GM15510 (cell line): ENCODE measurements around the gene METRN.

ENCODE experiments used
- POLR2A ChIP-seq: IDR thresholded peaks from 3 replicates; pipeline ENCODE4 v1.6.1; 2011; ENCODE audit warnings: borderline replicate concordance; ENCODE audit not compliant: insufficient read length; ENCODE audit errors: extremely low read depth

Gene METRN

DNA sequence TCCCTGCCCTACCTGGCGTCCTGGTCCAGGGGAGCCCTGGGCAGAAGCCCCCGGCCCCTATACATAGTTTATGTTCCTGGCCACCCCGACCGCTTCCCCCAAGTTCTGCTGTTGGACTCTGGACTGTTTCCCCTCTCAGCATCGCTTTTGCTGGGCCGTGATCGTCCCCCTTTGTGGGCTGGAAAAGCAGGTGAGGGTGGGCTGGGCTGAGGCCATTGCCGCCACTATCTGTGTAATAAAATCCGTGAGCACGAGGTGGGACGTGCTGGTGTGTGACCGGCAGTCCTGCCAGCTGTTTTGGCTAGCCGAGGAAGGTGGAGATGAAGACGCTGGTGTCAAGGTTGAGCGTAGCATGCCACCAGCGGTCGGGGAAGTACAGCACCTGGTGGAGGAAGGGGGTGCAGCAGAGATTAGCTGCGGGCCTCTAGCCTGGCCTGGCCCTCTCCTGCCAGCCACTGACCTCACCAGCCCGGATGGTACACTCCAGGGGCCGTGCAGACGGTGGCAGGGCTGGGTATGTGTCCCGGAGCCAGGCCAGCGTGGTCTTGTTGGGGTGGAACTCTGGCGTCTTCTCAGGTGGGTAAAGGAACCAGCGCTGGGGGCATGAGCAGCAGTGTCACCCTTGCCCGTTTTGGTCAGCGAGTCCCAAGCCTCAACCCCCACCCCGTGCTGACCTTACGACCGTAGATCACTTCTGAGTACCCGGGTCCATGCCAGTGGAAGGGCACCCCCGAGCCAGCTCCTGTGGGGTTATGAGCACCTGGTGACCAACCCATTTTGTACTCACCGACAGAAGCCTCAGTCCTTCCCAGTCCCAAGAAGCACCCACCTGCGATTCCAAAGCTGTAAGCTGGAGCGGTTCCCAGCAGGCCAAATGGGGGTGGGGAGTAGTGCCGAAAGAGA is 32.2 kb upstream of the METRN start:
- TF ChIP-seq POLR2A, result no peak

DNA sequence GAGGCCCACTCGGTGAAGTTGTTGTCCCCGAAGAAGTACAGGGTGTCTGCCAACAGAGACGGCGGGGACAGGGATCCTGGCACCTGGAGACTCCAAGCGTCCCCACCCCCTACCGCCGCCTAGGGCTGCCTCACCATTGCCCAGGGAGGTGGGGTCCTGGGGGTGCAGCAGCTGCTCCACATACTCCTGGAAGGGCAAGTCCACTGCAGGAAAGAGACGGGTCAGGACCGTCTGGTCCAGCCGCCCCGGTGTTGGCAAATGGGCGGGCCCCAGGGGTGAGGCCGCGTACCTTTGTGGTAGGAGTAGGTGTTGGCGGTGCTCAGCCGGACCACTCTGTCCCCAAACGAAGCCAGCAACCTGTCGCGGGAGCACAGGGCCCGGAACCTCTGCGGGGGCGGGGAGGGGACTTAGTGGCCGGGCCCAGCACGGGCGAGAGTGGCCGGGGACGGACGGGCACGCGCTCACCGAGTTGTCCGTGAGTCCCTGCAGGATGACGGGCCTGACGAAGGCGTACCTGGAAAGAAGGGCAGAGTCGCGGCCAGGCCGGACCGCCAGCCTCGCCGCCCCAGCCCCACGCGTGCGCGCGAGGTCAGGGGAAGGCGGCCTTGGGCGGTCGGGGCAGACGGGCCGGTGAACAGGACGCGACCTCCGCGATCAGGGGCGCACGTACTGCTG is 31.4 kb upstream of the METRN start:
- no peak for TF ChIP-seq POLR2A

GRCh38 chr16:684071-684794 is 30.7 kb upstream of the METRN start, which contains the start of gene JMJD8:
Gene JMJD8 (minus strand): TSS chr16:684334. CDS start chr16:684319, 15 bp downstream.
- TF ChIP-seq POLR2A, result peak; percentile 94

GRCh38 chr16:684961-685696 is 29.8 kb upstream of the METRN start:
- no peak for TF ChIP-seq POLR2A

DNA sequence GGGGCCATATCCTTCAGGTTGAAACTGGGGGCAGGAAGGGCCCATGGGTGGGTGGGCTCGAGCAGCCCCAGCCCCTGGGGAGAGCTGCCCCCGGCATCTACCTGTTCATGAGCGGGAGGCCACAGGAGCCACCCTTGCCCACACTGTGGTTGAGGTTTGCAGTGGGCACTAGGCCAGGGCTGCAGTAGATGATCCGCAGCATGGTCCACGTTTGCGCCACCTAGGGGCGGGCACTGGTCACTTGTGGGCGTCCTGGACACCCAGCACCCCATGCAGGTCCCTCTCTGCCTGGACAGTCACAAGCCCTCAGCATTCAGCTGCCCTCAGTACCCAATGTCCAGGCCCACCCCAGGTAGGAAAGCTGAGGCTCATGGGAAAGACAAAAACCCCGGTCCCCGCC is 29.0 kb upstream of the METRN start:
- no peak for TF ChIP-seq POLR2A

- TF ChIP-seq POLR2A, result no peak
Measured at GRCh38 chr16:686459-687260, 28.3 kb upstream of the METRN start.

- no peak for TF ChIP-seq POLR2A
Measured at GRCh38 chr16:687499-687898, 27.4 kb upstream of the METRN start.

GRCh38 chr16:689175-689897 is 25.6 kb upstream of the METRN start:
- no peak for TF ChIP-seq POLR2A

GRCh38 chr16:692356-693108 is 22.4 kb upstream of the METRN start:
- TF ChIP-seq POLR2A, result no peak

- no peak for TF ChIP-seq POLR2A
Measured at GRCh38 chr16:693364-693763, 21.6 kb upstream of the METRN start.

- no peak for TF ChIP-seq POLR2A
Measured at GRCh38 chr16:693766-694165, 21.2 kb upstream of the METRN start.

DNA sequence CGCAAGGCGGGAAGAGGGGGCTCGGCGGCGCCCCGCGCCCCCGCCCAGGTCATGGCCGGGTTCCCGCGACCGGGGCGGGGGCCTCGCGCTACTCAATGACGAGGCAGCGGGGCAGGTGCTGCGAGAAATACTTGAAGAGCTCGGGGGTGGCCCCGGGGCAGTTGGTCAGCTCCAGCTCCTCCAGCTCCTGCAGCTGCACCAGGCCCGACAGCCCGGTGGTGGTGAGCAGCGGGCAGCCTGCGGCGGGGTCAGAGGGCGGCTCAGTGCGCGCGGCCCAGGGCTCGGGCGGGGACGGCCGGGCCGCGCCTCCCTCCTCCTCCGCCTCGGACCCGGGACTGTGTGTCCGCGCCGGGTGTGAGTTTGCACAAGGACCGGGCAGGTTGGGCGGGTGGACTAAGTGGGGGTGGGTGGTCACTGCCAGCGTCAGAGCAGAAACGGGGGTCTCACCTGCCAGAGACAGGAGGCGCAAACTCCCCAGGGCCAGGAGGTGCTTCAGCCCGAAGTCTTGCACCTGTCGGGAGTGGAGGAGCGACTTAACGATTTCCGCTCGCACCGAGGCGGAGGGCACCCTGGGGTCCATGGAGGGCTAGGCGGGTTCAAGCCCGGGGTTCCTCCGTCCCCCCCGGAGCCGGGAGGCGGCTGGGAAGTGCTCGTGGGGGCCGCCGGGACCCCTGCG is 20.6 kb upstream of the METRN start:
- TF ChIP-seq POLR2A, result no peak

DNA sequence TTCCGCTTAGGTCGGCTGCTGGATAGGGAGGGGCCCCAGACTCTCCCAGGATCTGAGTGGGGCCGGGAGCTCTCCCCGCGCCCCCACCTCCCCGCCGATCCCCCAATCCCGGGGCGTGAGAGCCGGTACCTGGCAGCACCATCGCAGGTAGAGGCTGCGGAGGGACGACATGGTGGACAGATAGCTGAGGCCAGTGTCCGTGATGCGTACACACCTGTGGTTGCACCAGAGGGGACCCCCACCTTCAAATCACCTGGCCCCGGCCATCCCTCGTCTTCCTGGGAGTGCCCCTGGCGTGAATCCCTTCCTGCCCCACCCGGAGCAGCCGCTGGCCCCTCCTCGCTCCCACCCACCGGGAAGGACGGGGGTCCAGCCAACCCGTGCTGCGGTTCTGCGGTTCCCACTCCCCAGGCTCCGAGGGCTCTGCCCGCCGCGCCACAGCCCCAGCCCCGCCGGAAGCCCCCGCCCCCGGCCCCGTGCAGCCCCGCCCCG is 20.0 kb upstream of the METRN start:
- no peak for TF ChIP-seq POLR2A
